CD14-positive monocyte (primary cell): ENCODE measurements around the gene CRYBG1. TPM values are rescaled to one million over a fixed set of nuclear protein-coding genes. Genes with fewer than 3 reads are reported as not detected.
"Not testable (repeated sequence)": the region's sequence is repeated elsewhere in the genome, so short reads cannot be mapped to it uniquely, and the experiment has no call there.

Source experiments
- DNase-seq, 3 donors: peaks; one replicate each; pipeline ENCODE4 v3.0.0-alpha.2; 2011 to 2022
- H2AFZ ChIP-seq: 2 replicates; pipeline ENCODE4 v1.6.0; 2012; ENCODE audit warnings: mild to moderate bottlenecking, low read depth, low read length, inconsistent platforms; ENCODE audit not compliant: insufficient read depth, poor library complexity, severe bottlenecking
- H3K27ac ChIP-seq, 2 donors: 1 replicate in 1 of 2; 2 replicates in 1 of 2; pipeline ENCODE4 v1.5.1; 2012 to 2013; ENCODE audit warnings: low read length in 2 of 2, control low read depth in 1 of 2, inconsistent platforms in 1 of 2, low read depth in 1 of 2, mild to moderate bottlenecking in 1 of 2
- H3K27me3 ChIP-seq, 2 donors: one replicate each; pipeline versions ENCODE4 v1.6.0 to v1.6.1; 2011 to 2013; ENCODE audit warnings: low read length in 2 of 2; ENCODE audit not compliant: control insufficient read depth in 2 of 2, insufficient read depth in 2 of 2
- H3K36me3 ChIP-seq, 2 donors: replicated peaks in 1 of 2; 1 replicate in 1 of 2; 2 replicates in 1 of 2; pipeline versions ENCODE4 v1.5.1 to v1.6.1; 2012 to 2013; ENCODE audit warnings: low read length in 2 of 2, control low read depth in 1 of 2, inconsistent platforms in 1 of 2, mild to moderate bottlenecking in 1 of 2; ENCODE audit not compliant: insufficient read depth in 2 of 2, control insufficient read depth in 1 of 2
- H3K4me1 ChIP-seq, 2 donors: 1 replicate in 1 of 2; 2 replicates in 1 of 2; pipeline versions ENCODE4 v1.5.1 to v1.6.1; 2012 to 2013; ENCODE audit warnings: low read length in 2 of 2, control low read depth in 1 of 2, inconsistent platforms in 1 of 2, mild to moderate bottlenecking in 1 of 2, moderate library complexity in 1 of 2; ENCODE audit not compliant: insufficient read depth in 2 of 2, control insufficient read depth in 1 of 2
- H3K4me2 ChIP-seq: replicated peaks from 2 replicates; pipeline ENCODE3; 2012; ENCODE audit warnings: low read length, moderate library complexity, mild to moderate bottlenecking; ENCODE audit not compliant: poor library complexity, severe bottlenecking; ENCODE audit errors: extremely low read depth
- H3K4me3 ChIP-seq, 3 experiments: fragments of 200-600 bp in 1 of 3; sonication (generic) in 1 of 3; replicated peaks in 1 of 3; 1 replicate in 2 of 3; 2 replicates in 1 of 3; pipeline ENCODE4 v1.5.1; 2011 to 2013; ENCODE audit warnings: low read length in 3 of 3, mild to moderate bottlenecking in 3 of 3, control low read depth in 2 of 3, low read depth in 2 of 3, inconsistent platforms in 1 of 3, moderate library complexity in 1 of 3
- H3K79me2 ChIP-seq: 2 replicates; pipeline ENCODE4 v1.6.0; 2012; ENCODE audit warnings: mild to moderate bottlenecking, control low read depth, inconsistent platforms, low read length, moderate library complexity; ENCODE audit not compliant: insufficient read depth
- H3K9ac ChIP-seq: 2 replicates; pipeline ENCODE4 v1.6.0; 2017; ENCODE audit warnings: low read length, mild to moderate bottlenecking; ENCODE audit not compliant: insufficient read depth, poor library complexity, severe bottlenecking
- H3K9me3 ChIP-seq, 2 donors: replicated peaks in 1 of 2; 1 replicate in 1 of 2; 2 replicates in 1 of 2; pipeline versions ENCODE4 v1.5.1 to v1.6.1; 2012 to 2013; ENCODE audit warnings: low read length in 2 of 2, control low read depth in 1 of 2; ENCODE audit not compliant: control insufficient read depth in 1 of 2, insufficient read depth in 1 of 2
- H4K20me1 ChIP-seq: 2 replicates; pipeline ENCODE4 v1.6.0; 2012; ENCODE audit warnings: mild to moderate bottlenecking, low read length, control low read depth, moderate library complexity; ENCODE audit not compliant: insufficient read depth
- H3K27ac Mint-ChIP-seq, 7 donors: one replicate each; pipeline ENCODE4 v1.8.0; 2020; ENCODE audit warnings: mild to moderate bottlenecking in 7 of 7, mixed read lengths in 7 of 7, moderate library complexity in 6 of 7, inconsistent platforms in 2 of 7
- H3K27me3 Mint-ChIP-seq, 3 donors: one replicate each; pipeline ENCODE4 v1.8.0; 2021 to 2022; ENCODE audit warnings: low read depth in 3 of 3, mild to moderate bottlenecking in 3 of 3, mixed read lengths in 3 of 3, moderate library complexity in 3 of 3, inconsistent platforms in 1 of 3
- H3K36me3 Mint-ChIP-seq, 2 donors: one replicate each; pipeline ENCODE4 v1.8.0; 2020; ENCODE audit warnings: mixed read lengths in 2 of 2, inconsistent platforms in 1 of 2, mild to moderate bottlenecking in 1 of 2
- H3K4me1 Mint-ChIP-seq: one replicate; pipeline ENCODE4 v1.8.0; 2020; ENCODE audit warnings: mild to moderate bottlenecking, mixed read lengths
- H3K4me3 Mint-ChIP-seq, 2 donors: one replicate each; pipeline ENCODE4 v1.8.0; 2020; ENCODE audit warnings: mild to moderate bottlenecking in 2 of 2, mixed read lengths in 2 of 2, moderate library complexity in 1 of 2
- H3K9me3 Mint-ChIP-seq, 7 donors: one replicate each; pipeline ENCODE4 v1.8.0; 2020 to 2022; ENCODE audit warnings: mixed read lengths in 7 of 7, mild to moderate bottlenecking in 6 of 7, moderate library complexity in 6 of 7, inconsistent platforms in 2 of 7
- CTCF ChIP-seq: fragments of 200-600 bp; IDR thresholded peaks from one replicate; pipeline ENCODE4 v1.8.0; 2022; ENCODE audit warnings: antibody characterized with exemption, mild to moderate bottlenecking
- WGBS: methylation state at CpG from one replicate; pipeline ENCODE4 v1.1.5; 2013; ENCODE audit warnings: missing lambda C conversion rate; ENCODE audit not compliant: insufficient coverage; 5-methylcytosine and 5-hydroxymethylcytosine counted together
- intact Hi-C, 2 donors: fragments of 100-400 bp; cut with micrococcal nuclease; formaldehyde crosslinking; loops; one replicate each; pipeline versions ENCODE4 v1.15.0 to v1.15.1; 2023
- polyA plus RNA-seq, 3 donors: library from polyadenylated mRNA; depleted of rRNA in 1 of 3; unstranded in 2 of 3; stranded (reverse) in 1 of 3; fragments of 300-500 nt in 2 of 3; fragments of >200 nt in 1 of 3; fragmentation: Illumina TruSeq in 2 of 3; gene quantifications; 1 replicate in 2 of 3; 2 replicates in 1 of 3; pipeline ENCODE4 v1.2.3, GENCODE V29; 2012 to 2021

CRYBG1 gene
- polyA plus RNA-seq, 3 donors: 7.9 to 11.9 (median 11.1) TPM

- TF ChIP-seq CTCF: no peak
- Histone ChIP-seq H3K36me3 (peaks cover 31 to 48% of the 10 kb centered on the region in 2 donors), H3K79me2 (peaks cover 77% of the 10 kb centered on the region), H3K27ac (peak overlapping the region; percentile 88 to 94), H2AFZ (no peak overlapping the region), H3K4me2 (peak overlapping the region; percentile 39), H3K4me1 (peaks cover 55 to 64% of the 10 kb centered on the region in 2 donors), H4K20me1 (no peaks in the 10 kb centered on the region), H3K27me3 (no peaks in the 10 kb centered on the region), H3K9ac (peak overlapping the region; percentile 64), H3K4me3 (peak overlapping the region in 1 of 3 experiments; percentile 7), H3K9me3 (no peaks in the 10 kb centered on the region)
- no CpG with 5 or more reads among the region's 5 CpGs for WGBS
- Mint-ChIP-seq H3K27ac (peak overlapping the region; percentile 89 to 97 (median 93)), H3K36me3 (peaks cover 47 to 63% of the 10 kb centered on the region in 2 donors), H3K4me3 (peak overlapping the region; percentile 4 to 33), H3K9me3 (peaks cover 0 to 3% (median 0%) of the 10 kb centered on the region in 7 donors), H3K4me1 (peaks cover 66% of the 10 kb centered on the region), H3K27me3 (no peaks in the 10 kb centered on the region)
- peak; percentile 69 to 87 (median 80) for DNase-seq
- intact Hi-C loops: loop anchor here (5.0 kb wide), 1 partner anchor 35 kb away; no protein-coding TSS in a partner anchor
Measured at GRCh38 chr6:106546691-106547414, 186.3 kb downstream of the CRYBG1 start.

- Mint-ChIP-seq H3K4me3 (no peak overlapping the region), H3K27ac (peak overlapping the region; percentile 89 to 97 (median 93)), H3K9me3 (peaks cover 0 to 3% (median 0%) of the 10 kb centered on the region in 7 donors), H3K4me1 (peaks cover 66% of the 10 kb centered on the region), H3K27me3 (no peaks in the 10 kb centered on the region), H3K36me3 (peaks cover 48 to 68% of the 10 kb centered on the region in 2 donors)
- Histone ChIP-seq H4K20me1 (no peaks in the 10 kb centered on the region), H3K4me2 (peak overlapping the region; percentile 39), H3K27me3 (no peaks in the 10 kb centered on the region), H3K4me3 (peak overlapping the region in 1 of 3 experiments; percentile 7), H3K9ac (peak overlapping the region; percentile 64), H3K4me1 (peaks cover 55 to 64% of the 10 kb centered on the region in 2 donors), H3K36me3 (peaks cover 38 to 52% of the 10 kb centered on the region in 2 donors), H3K9me3 (no peaks in the 10 kb centered on the region), H3K79me2 (peaks cover 82% of the 10 kb centered on the region), H3K27ac (peak overlapping the region; percentile 47 to 94), H2AFZ (no peak overlapping the region)
- DNase-seq: peak in 2 of 3 donors; percentile 40 to 42
- intact Hi-C loops: loop anchor here (5.0 kb wide), 1 partner anchor 36 kb away; no protein-coding TSS in a partner anchor
- WGBS: no CpG with 5 or more reads among the region's 6 CpGs
- TF ChIP-seq CTCF: no peak
Measured at GRCh38 chr6:106547601-106548453, 187.3 kb downstream of the CRYBG1 start.

- not testable (repeated sequence) for DNase-seq, H3K9me3 Mint-ChIP-seq, H3K4me3 Mint-ChIP-seq, H3K4me2 ChIP-seq, H3K4me3 ChIP-seq, H3K9ac ChIP-seq, H2AFZ ChIP-seq, H3K27me3 Mint-ChIP-seq, H3K9me3 ChIP-seq, H4K20me1 ChIP-seq, H3K27me3 ChIP-seq
- H3K4me1 Mint-ChIP-seq: peaks cover 66% of the 10 kb centered on the region
- H3K36me3 Mint-ChIP-seq: peaks cover 51 to 68% of the 10 kb centered on the region in 2 donors
- Histone ChIP-seq H3K27ac (peak overlapping the region; percentile 41 to 68), H3K4me1 (peaks cover 55 to 64% of the 10 kb centered on the region in 2 donors), H3K79me2 (peaks cover 80% of the 10 kb centered on the region), H3K36me3 (peaks cover 42 to 52% of the 10 kb centered on the region in 2 donors)
- peak overlapping the region in 6 of 7 donors; percentile 54 to 90 (median 79) for H3K27ac Mint-ChIP-seq
- intact Hi-C loops: loop anchor here (5.0 kb wide), 1 partner anchor 37 kb away; no protein-coding TSS in a partner anchor
- 60% methylated on average over 1 of the region's 6 CpGs for WGBS
Measured at GRCh38 chr6:106548926-106549455, 188.5 kb downstream of the CRYBG1 start.
